Esophagus squamous epithelium (tissue), 5 donors: ENCODE measurements around the gene CDAN1. TPM values are rescaled to one million over a fixed set of nuclear protein-coding genes. Genes with fewer than 3 reads are reported as not detected.

Experiments used
- DNase-seq: peaks from one replicate; lab custom pipeline; 2025; lab: John Stamatoyannopoulos, UW
- H3K27ac ChIP-seq, 4 donors: fragments of 200-600 bp; sonication (generic); one replicate each; pipeline ENCODE4 v1.5.1; 2016 to 2019; ENCODE audit warnings: mild to moderate bottlenecking in 1 of 4
- H3K27me3 ChIP-seq, 4 donors: fragments of 200-600 bp; sonication (generic); 1 replicate in 3 of 4; 2 replicates in 1 of 4; pipeline versions ENCODE4 v1.5.1 to v1.6.0; 2017 to 2021; ENCODE audit warnings: antibody characterized with exemption in 1 of 4
- H3K36me3 ChIP-seq, 3 donors: fragments of 200-600 bp; sonication (generic); one replicate each; pipeline ENCODE4 v1.5.1; 2016 to 2019
- H3K4me1 ChIP-seq, 3 donors: fragments of 200-600 bp; sonication (generic); one replicate each; pipeline ENCODE4 v1.5.1; 2017 to 2019
- H3K4me3 ChIP-seq, 4 donors: fragments of 200-600 bp; sonication (generic); 1 replicate in 3 of 4; 2 replicates in 1 of 4; pipeline ENCODE4 v1.5.1; 2016 to 2019; ENCODE audit warnings: mild to moderate bottlenecking in 2 of 4, moderate library complexity in 1 of 4
- H3K9me3 ChIP-seq, 3 donors: fragments of 200-600 bp; sonication (generic); one replicate each; pipeline ENCODE4 v1.5.1; 2016 to 2019
- CTCF ChIP-seq, 6 experiments: fragments of 450-650 bp in 4 of 6; fragments of 200-600 bp in 2 of 6; sonication (generic) in 2 of 6; IDR thresholded peaks; one replicate each; pipeline ENCODE4 v1.5.1; 2016 to 2019; ENCODE audit warnings: antibody characterized with exemption in 6 of 6, mild to moderate bottlenecking in 4 of 6, moderate library complexity in 4 of 6
- POLR2A ChIP-seq, 4 donors: fragments of 450-650 bp; IDR thresholded peaks; one replicate each; pipeline ENCODE4 v1.6.1; 2017; ENCODE audit warnings: antibody characterized with exemption in 4 of 4, mild to moderate bottlenecking in 4 of 4, moderate library complexity in 3 of 4
- WGBS, 2 donors: methylation state at CpG; one replicate each; pipeline ENCODE4 v1.1.5; 2018; 5-methylcytosine and 5-hydroxymethylcytosine counted together
- intact Hi-C: fragments of 100-400 bp; cut with DNase I; formaldehyde crosslinking; loops from one replicate; pipeline ENCODE4 v1.15.0; 2022
- total RNA-seq, 4 donors: library from RNA; depleted of rRNA; stranded (reverse); fragments of >200 nt; gene quantifications; one replicate each; pipeline ENCODE4 v1.1.0, GENCODE V29; 2016
- donor health status: DM: yes; HTN: yes; CAD: no.

Gene CDAN1
- total RNA-seq, 4 donors from 2014 or later: 7.8 to 9.7 (median 8.6) TPM

GRCh38 chr15:42734076-42734672, 2.8 kb downstream of the CDAN1 start:
- TF ChIP-seq POLR2A (IDR thresholded peaks at IDR 0.05) (no peak), CTCF (IDR thresholded peaks at IDR 0.05) (no peak)
- H3K4me1 ChIP-seq: peaks cover 10 to 28% (median 13%) of the 10 kb centered on the region in 3 donors
- H3K9me3 ChIP-seq: no peaks in the 10 kb centered on the region
- 91 to 100% methylated on average over 3 of the region's 6 CpGs for WGBS, 2 donors
- H3K27ac ChIP-seq: no peak overlapping the region
- no peaks in the 10 kb centered on the region for H3K27me3 ChIP-seq
- DNase-seq: no peak
- H3K4me3 ChIP-seq: no peak overlapping the region
- intact Hi-C loops: loop anchor here (10.0 kb wide), 1 partner anchor 191 kb away; the partner anchor contains the start of gene TTBK2
- H3K36me3 ChIP-seq: peaks cover 12 to 63% (median 16%) of the 10 kb centered on the region in 3 donors

- peaks cover 10 to 26% (median 13%) of the 10 kb centered on the region in 3 donors for H3K4me1 ChIP-seq
- intact Hi-C loops: loop anchor here (10.0 kb wide), 1 partner anchor 192 kb away; the partner anchor contains the start of gene TTBK2
- no peaks in the 10 kb centered on the region for H3K27me3 ChIP-seq
- H3K27ac ChIP-seq: no peak overlapping the region
- no peaks in the 10 kb centered on the region for H3K9me3 ChIP-seq
- no peak overlapping the region for H3K4me3 ChIP-seq
- no peak for TF ChIP-seq CTCF (IDR thresholded peaks at IDR 0.05)
- no peak for TF ChIP-seq POLR2A (IDR thresholded peaks at IDR 0.05)
- H3K36me3 ChIP-seq: peaks cover 17 to 74% (median 26%) of the 10 kb centered on the region in 3 donors
- 82 to 89% methylated on average over 11 of the region's 11 CpGs for WGBS, 2 donors
- DNase-seq: no peak
These were observed 3.9 kb downstream of the CDAN1 start for GRCh38 chr15:42733027-42733426.

GRCh38 chr15:42732095-42732827, 4.7 kb downstream of the CDAN1 start:
- H3K9me3 ChIP-seq: no peaks in the 10 kb centered on the region
- no peak for DNase-seq
- peaks cover 22 to 82% (median 34%) of the 10 kb centered on the region in 3 donors for H3K36me3 ChIP-seq
- TF ChIP-seq CTCF (IDR thresholded peaks at IDR 0.05) (no peak), POLR2A (IDR thresholded peaks at IDR 0.05) (no peak)
- intact Hi-C loops: loop anchor here (10.0 kb wide), 1 partner anchor 193 kb away; the partner anchor contains the start of gene TTBK2
- H3K27ac ChIP-seq: no peak overlapping the region
- peaks cover 10 to 18% (median 10%) of the 10 kb centered on the region in 3 donors for H3K4me1 ChIP-seq
- H3K27me3 ChIP-seq: no peaks in the 10 kb centered on the region
- no peak overlapping the region for H3K4me3 ChIP-seq
- WGBS, 2 donors: 82 to 90% methylated on average over 11 of the region's 15 CpGs

- no peak for TF ChIP-seq POLR2A (IDR thresholded peaks at IDR 0.05)
- no peak for TF ChIP-seq CTCF (IDR thresholded peaks at IDR 0.05)
- Histone ChIP-seq H3K36me3 (peaks cover 24 to 90% (median 39%) of the 10 kb centered on the region in 3 donors), H3K27me3 (no peaks in the 10 kb centered on the region), H3K4me1 (peaks cover 10 to 16% (median 10%) of the 10 kb centered on the region in 3 donors), H3K27ac (no peak overlapping the region), H3K9me3 (no peaks in the 10 kb centered on the region), H3K4me3 (no peak overlapping the region)
- intact Hi-C loops: loop anchor here (10.0 kb wide), 1 partner anchor 193 kb away; the partner anchor contains the start of gene TTBK2
- whole genome bisulfite sequencing, 2 donors: 67 to 81% methylated on average over 5 to 6 of the region's 6 CpGs
- no peak for DNase-seq
These were observed 5.5 kb downstream of the CDAN1 start for GRCh38 chr15:42731461-42731860.

- Histone ChIP-seq H3K27me3 (no peaks in the 10 kb centered on the region), H3K36me3 (peaks cover 28 to 99% (median 46%) of the 10 kb centered on the region in 3 donors), H3K4me1 (peaks cover 2 to 8% (median 4%) of the 10 kb centered on the region in 3 donors), H3K4me3 (no peak overlapping the region), H3K9me3 (no peaks in the 10 kb centered on the region), H3K27ac (no peak overlapping the region)
- 93 to 94% methylated on average over 5 of the region's 14 CpGs for WGBS, 2 donors
- no peak for DNase-seq
- intact Hi-C loops: loop anchor here (10.0 kb wide), 1 partner anchor 194 kb away; the partner anchor contains the start of gene TTBK2
- TF ChIP-seq POLR2A (IDR thresholded peaks at IDR 0.05) (no peak), CTCF (IDR thresholded peaks at IDR 0.05) (no peak)
These were observed 6.4 kb downstream of the CDAN1 start for GRCh38 chr15:42730536-42730935.
